Epithelial cell of prostate (primary cell): ENCODE measurements around the gene TSC22D4.
"Not testable (repeated sequence)": the region's sequence is repeated elsewhere in the genome, so short reads cannot be mapped to it uniquely, and the experiment has no call there.

Source experiments
- DNase-seq: peaks from one replicate; pipeline ENCODE4 v3.0.0-alpha.2; 2011; ENCODE audit warnings: low read depth, low spot score
- H3K27ac ChIP-seq: fragments of 450-650 bp; 2 replicates; pipeline ENCODE4 v1.5.1; 2017; ENCODE audit warnings: mild to moderate bottlenecking

Gene TSC22D4

GRCh38 chr7:100476101-100476780 lies 2.8 kb downstream of the TSC22D4 start:
- DNase-seq = no peak
- no peak overlapping the region for H3K27ac ChIP-seq

- H3K27ac ChIP-seq = no peak overlapping the region
Observed at GRCh38 chr7:100475549-100475948, 3.5 kb downstream of the TSC22D4 start.

GRCh38 chr7:100472854-100473499 lies 6.0 kb downstream of the TSC22D4 start:
- H3K27ac ChIP-seq = no peak overlapping the region
- DNase-seq = no peak

More at GRCh38 chr7:100475549-100475948, 3.5 kb downstream of the TSC22D4 start:
- no peak for DNase-seq

- no peak for DNase-seq
- H3K27ac ChIP-seq = no peak overlapping the region
Observed at GRCh38 chr7:100472121-100472851, 6.7 kb downstream of the TSC22D4 start.

GRCh38 chr7:100471021-100471420 lies 8.0 kb downstream of the TSC22D4 start:
- no peak for DNase-seq
- H3K27ac ChIP-seq = no peak overlapping the region

- no peak overlapping the region for H3K27ac ChIP-seq
- DNase-seq = no peak
Observed at GRCh38 chr7:100469227-100470044, 9.6 kb downstream of the TSC22D4 start.

- no peak for DNase-seq
- no peak overlapping the region for H3K27ac ChIP-seq
Observed at GRCh38 chr7:100467638-100468373, 11.2 kb downstream of the TSC22D4 start.

- no peak overlapping the region for H3K27ac ChIP-seq
- DNase-seq = no peak
Observed at GRCh38 chr7:100466653-100467605, 12.1 kb downstream of the TSC22D4 start.

- no peak for DNase-seq
- no peak overlapping the region for H3K27ac ChIP-seq
Observed at GRCh38 chr7:100465702-100466311, 13.2 kb downstream of the TSC22D4 start.

GRCh38 chr7:100465299-100465698 lies 13.7 kb downstream of the TSC22D4 start:
- no peak for DNase-seq
- no peak overlapping the region for H3K27ac ChIP-seq

GRCh38 chr7:100464791-100465190 lies 14.2 kb downstream of the TSC22D4 start:
- no peak overlapping the region for H3K27ac ChIP-seq
- DNase-seq = no peak

GRCh38 chr7:100464210-100464660 lies 14.8 kb downstream of the TSC22D4 start, which contains the start of gene SPACDR:
SPACDR (minus strand) TSS chr7:100464260; CDS start chr7:100464025, 235 bp downstream.
- DNase-seq = no peak
- H3K27ac ChIP-seq = no peak within 1 kb of the TSS

- H3K27ac ChIP-seq = no peak overlapping the region
- DNase-seq = no peak
Observed at GRCh38 chr7:100457033-100457432, 22.0 kb downstream of the TSC22D4 start.

GRCh38 chr7:100456562-100456961 lies 22.5 kb downstream of the TSC22D4 start:
- no peak overlapping the region for H3K27ac ChIP-seq
- no peak for DNase-seq

- DNase-seq = no peak
- H3K27ac ChIP-seq = no peak overlapping the region
Observed at GRCh38 chr7:100455206-100455605, 23.8 kb downstream of the TSC22D4 start.

GRCh38 chr7:100453854-100454253 lies 25.2 kb downstream of the TSC22D4 start:
- H3K27ac ChIP-seq, DNase-seq: not testable (repeated sequence)

- H3K27ac ChIP-seq = no peak overlapping the region
Observed at GRCh38 chr7:100452513-100452912, 26.5 kb downstream of the TSC22D4 start.

GRCh38 chr7:100449190-100449795 lies 29.7 kb downstream of the TSC22D4 start:
- H3K27ac ChIP-seq = no peak overlapping the region
- DNase-seq = no peak

More at GRCh38 chr7:100452513-100452912, 26.5 kb downstream of the TSC22D4 start:
- DNase-seq = no peak
